IPS-NIHi7 (cell line): ENCODE data around the gene GCHFR.

ENCODE experiments used
- DNase-seq: peaks from one replicate; pipeline ENCODE4 v3.0.0; 2012; ENCODE audit warnings: mixed read lengths; ENCODE audit errors: extremely low spot score

Gene GCHFR

DNA sequence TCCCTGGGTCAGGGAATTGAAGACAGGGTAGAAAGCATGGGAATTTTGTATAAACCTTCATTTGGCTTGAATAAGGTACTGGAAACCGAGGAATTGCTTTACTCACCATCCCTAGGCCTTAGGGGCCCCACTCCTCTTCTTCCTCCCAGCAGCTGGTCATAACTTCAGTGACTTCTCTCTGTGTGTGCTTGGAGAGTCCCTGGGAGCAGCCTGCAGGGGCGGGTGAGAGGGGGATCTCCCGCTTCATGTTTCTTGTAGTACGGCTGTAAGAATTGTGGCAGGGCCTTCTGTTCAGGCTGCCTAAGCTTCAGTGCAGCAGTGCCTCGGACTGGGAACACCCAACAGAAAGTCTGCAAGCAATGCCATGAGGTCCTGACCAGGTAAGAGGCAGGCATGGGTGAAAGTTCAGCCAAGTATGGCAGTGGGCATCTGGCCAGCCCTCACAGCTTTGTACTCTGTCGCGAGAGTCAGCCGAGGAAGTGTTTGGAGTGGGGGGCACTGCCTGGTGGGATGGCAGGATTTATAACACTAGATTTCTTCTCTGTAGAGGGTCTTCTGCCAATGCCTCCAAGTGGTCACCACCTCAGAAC is 45.1 kb downstream of the GCHFR start:
- no peak for DNase-seq

DNA sequence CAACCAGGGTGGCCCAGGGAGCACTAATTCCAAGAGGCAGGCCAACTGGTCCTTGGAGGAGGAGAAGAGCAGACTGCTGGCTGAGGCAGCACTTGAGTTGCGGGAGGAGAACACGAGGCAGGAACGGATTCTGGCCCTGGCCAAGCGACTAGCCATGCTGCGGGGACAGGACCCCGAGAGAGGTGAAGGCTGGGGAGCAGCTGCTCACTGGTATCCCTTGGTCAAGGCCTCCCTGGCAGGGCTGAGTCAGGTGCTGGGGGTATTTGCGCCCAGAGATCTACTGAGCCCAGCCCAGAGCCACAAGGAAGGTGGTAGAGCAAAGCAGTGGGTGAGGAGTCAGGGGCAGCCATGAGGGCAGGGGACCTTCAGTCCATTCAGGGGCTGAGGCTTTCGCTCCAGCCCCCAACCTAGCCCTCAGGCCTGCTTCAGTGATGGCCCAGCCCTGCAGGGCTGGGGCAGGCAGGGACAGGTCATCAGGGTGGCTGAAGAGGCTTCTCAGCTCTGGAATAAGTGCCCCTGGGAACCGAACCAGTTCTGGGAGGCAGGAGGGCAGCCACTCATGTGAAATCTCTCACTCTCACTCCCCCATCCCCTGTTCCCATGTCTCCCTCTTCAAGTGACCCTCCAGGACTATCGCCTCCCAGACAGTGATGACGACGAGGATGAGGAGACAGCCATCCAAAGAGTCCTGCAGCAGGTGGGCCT is 49.0 kb downstream of the GCHFR start:
- no peak for DNase-seq

DNA sequence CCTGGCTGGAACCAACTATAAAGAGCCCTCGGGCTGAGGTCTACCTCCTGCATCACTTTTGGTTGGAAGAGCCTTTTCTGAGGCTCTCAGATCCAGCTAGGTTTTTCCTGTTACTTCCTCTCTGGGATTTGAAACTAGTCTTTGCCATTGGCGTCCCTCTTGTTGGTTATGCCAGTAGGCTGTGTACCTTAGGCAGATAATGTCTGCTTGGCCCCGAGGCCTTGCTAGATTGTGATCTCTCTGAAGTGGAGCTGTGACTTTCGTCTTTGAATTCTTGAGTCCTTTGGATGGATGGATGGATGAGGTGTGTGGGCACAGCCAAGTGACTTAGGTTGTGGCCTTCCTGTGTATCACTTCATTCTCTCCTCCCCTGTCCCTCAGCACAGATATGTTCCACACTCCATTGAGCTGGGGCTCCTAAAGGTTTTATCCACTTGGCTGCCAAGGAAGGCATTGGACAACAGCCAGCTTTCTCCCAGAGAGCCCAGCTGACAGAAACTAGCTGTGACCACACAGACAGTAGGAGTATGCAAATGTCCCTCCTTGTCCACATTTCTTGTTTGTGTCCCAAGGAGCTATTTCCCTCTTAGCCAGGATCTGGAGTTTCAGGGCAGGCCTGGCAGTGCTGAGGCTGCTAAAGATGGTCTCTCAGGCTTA is 51.3 kb downstream of the GCHFR start:
- DNase-seq: no peak
